ENCODE data around the gene RABGGTB. TPM values are rescaled to one million over a fixed set of nuclear protein-coding genes. Genes with fewer than 3 reads are reported as not detected.

The RABGGTB gene
- total and polyA plus RNA-seq, 9 of the 15 experiments (the other 6 are each of a cell fraction or from before 2014, with no cell fraction given), result 148 to 354 (median 206) TPM

DNA sequence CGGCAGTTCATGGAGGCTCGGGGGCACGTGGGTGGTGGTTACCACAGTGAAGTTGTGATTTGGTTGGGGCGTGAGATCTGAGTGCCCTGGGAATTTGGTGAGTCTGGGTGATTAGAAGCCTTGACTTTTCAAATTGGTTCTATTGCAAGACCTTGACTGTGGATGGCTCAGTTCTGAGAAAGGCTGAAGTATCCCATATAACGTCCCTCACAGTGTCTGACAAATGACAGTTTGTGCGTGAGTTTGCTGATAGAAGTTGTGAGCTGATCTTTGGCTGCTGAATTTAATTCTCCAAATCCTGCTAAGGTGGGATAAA is 11.2 kb downstream of the RABGGTB start:
- CTCF ChIA-PET (ENCODE audit: low intra/inter-chr PET ratio), result no interaction called here
- ATAC-seq, result peak; percentile 6
- no peak for TF ChIP-seq CHD4 (IDR thresholded peaks at IDR 0.05; ENCODE audit: insufficient read depth, insufficient replicate concordance, low read depth, low read length, poor library complexity, severe bottlenecking)
- TF ChIP-seq EGR1 (conservative IDR thresholded peaks at IDR 0.05), result peak; percentile 48; the same call in 1 of the 2 replicates
- peak; percentile 78; the same call in 1 of the 2 replicates for TF ChIP-seq PHF21A (IDR thresholded peaks at IDR 0.05; ENCODE audit: borderline replicate concordance, low read depth)
- TF ChIP-seq ZNF282 (CRISPR knock-in tag; IDR thresholded peaks at IDR 0.05), result no peak
- TF ChIP-seq ZNF551 (CRISPR knock-in tag; IDR thresholded peaks at IDR 0.05), result no peak
- TF ChIP-seq SP1 (CRISPR knock-in tag; IDR thresholded peaks at IDR 0.05), result no peak
- TF ChIP-seq MNT (conservative IDR thresholded peaks at IDR 0.05), result 0 out of 4 replicates have a peak, but pooled peaks of 1 of the 2 experiments have one; percentile 23
- no peak for TF ChIP-seq RBBP5 (IDR thresholded peaks at IDR 0.05; ENCODE audit: borderline replicate concordance, insufficient read depth, low read length, poor library complexity, severe bottlenecking)
- TF ChIP-seq, protein P1, sequence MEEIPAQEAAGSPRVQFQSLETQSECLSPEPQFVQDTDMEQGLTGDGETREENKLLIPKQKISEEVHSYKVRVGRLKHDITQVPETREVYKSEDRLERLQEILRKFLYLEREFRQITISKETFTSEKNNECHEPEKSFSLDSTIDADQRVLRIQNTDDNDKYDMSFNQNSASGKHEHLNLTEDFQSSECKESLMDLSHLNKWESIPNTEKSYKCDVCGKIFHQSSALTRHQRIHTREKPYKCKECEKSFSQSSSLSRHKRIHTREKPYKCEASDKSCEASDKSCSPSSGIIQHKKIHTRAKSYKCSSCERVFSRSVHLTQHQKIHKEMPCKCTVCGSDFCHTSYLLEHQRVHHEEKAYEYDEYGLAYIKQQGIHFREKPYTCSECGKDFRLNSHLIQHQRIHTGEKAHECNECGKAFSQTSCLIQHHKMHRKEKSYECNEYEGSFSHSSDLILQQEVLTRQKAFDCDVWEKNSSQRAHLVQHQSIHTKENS (CRISPR knock-in tag; IDR thresholded peaks at IDR 0.05), result no peak

More for the DNA sequence above, 11.2 kb downstream of the RABGGTB start:
- BruUV-seq (replicated peaks), result no TSS peak
- POLR2A ChIA-PET, result interaction anchor here (0.6 to 3.9 kb wide), 7 partner anchors 9 to 1967 kb away, joined by 3 to 32 read pairs (median 6); partner anchors contain the start of gene RABGGTB
- WGBS (ENCODE audit: insufficient coverage, low coverage, missing lambda C conversion rate), result 2% methylated on average over 6 of the region's 6 CpGs
- peak overlapping the region; percentile 12 to 90; a peak in 2 of 4 replicates for H3K9ac ChIP-seq (ENCODE audit: insufficient read depth in 1 of 2, low read depth in 2 of 2, low read length in 2 of 2)
- H3K9me1 ChIP-seq (ENCODE audit: control insufficient read depth, insufficient read depth, low read length), result no peaks in the 10 kb centered on the region
- no peak overlapping the region for H2AFZ ChIP-seq (ENCODE audit: low read depth, low read length)
- DNase-seq (ENCODE audit: extremely low read depth in 1 of 4, low spot score in 3 of 4) (no peak), FAIRE-seq (no peak)
- H3K4me2 ChIP-seq (ENCODE audit: insufficient read depth, low read length), result peak overlapping the region; percentile 74
- peaks cover 25% of the 10 kb centered on the region for H4K20me1 ChIP-seq (replicated peaks; ENCODE audit: control insufficient read depth, insufficient read depth, low read length)
- H3K36me3 ChIP-seq (ENCODE audit: control insufficient read depth, insufficient read depth, low read length), result peaks cover 42% of the 10 kb centered on the region
- peaks cover 23% of the 10 kb centered on the region for H3K79me2 ChIP-seq (ENCODE audit: control insufficient read depth, insufficient read depth, low read length)
- H3K4me3 ChIP-seq, result peak overlapping the region; percentile 9; the same call in 1 of the 2 replicates
- no peaks in the 10 kb centered on the region for H3K9me3 ChIP-seq (replicated peaks; ENCODE audit: control insufficient read depth, insufficient read depth, low read depth, low read length)
- no peaks in the 10 kb centered on the region for H3K27me3 ChIP-seq (ENCODE audit: control insufficient read depth in 2 of 2, insufficient read depth in 2 of 2, low read length in 2 of 2)
- H3K4me1 ChIP-seq (replicated peaks in 1 of 2; ENCODE audit: control insufficient read depth in 2 of 2, insufficient read depth in 2 of 2, low read length in 2 of 2), result peaks cover 11% of the 10 kb centered on the region in 2 experiments; a peak in 4 of 5 replicates
- 0 out of 3 replicates have a peak overlapping the region, but pooled peaks have one; percentile 10 for H3K27ac ChIP-seq (ENCODE audit: extremely low read depth, low read depth, low read length)
- in situ Hi-C loops (cut with MboI) (no loop called here), intact Hi-C loops (cut with micrococcal nuclease) (no loop called here)

Data from K562 (cell line).